HFFc6 (cell line): ENCODE measurements around the gene LBR. TPM values are rescaled to one million over a fixed set of nuclear protein-coding genes. Genes with fewer than 3 reads are reported as not detected.

Experiments
- DNase-seq: peaks from one replicate; pipeline ENCODE4 v3.0.0-alpha.2; 2018
- H3K27ac Mint-ChIP-seq: 2 replicates; pipeline ENCODE4 v1.8.0; 2020; ENCODE audit warnings: mild to moderate bottlenecking, mixed read lengths
- H3K27me3 Mint-ChIP-seq: 2 replicates; pipeline ENCODE4 v1.8.0; 2021; ENCODE audit warnings: mild to moderate bottlenecking, moderate library complexity, mixed read lengths; ENCODE audit not compliant: insufficient read depth
- H3K36me3 Mint-ChIP-seq: 2 replicates; pipeline ENCODE4 v1.8.0; 2021; ENCODE audit warnings: low read depth, mixed read lengths
- H3K4me1 Mint-ChIP-seq: 2 replicates; pipeline ENCODE4 v1.8.0; 2020; ENCODE audit warnings: low read depth, mixed read lengths
- H3K4me3 Mint-ChIP-seq: 2 replicates; pipeline ENCODE4 v1.8.0; 2020; ENCODE audit warnings: mild to moderate bottlenecking, moderate library complexity, mixed read lengths
- H3K9me3 Mint-ChIP-seq: 2 replicates; pipeline ENCODE4 v1.8.0; 2020; ENCODE audit warnings: mild to moderate bottlenecking, mixed read lengths
- CTCF ChIP-seq: fragments of 200-600 bp; sonication (generic); IDR thresholded peaks from 2 replicates; pipeline ENCODE4 v1.5.0; 2021; ENCODE audit warnings: antibody characterized with exemption, mild to moderate bottlenecking
- total RNA-seq, 6 experiments: library from RNA; stranded (reverse); fragmentation: NEBNext Ultra II Directional; extraction: Animal tissue kit (Norgen Biotek cat#: 25700); gene quantifications; 2 replicates in 1 of 6; 3 replicates in 5 of 6; pipeline ENCODE4 v1.2.3, GENCODE V29; 2021

Gene LBR
- total RNA-seq, 6 experiments from 2014 or later = 20.7 to 42.7 (median 36.3) TPM

- H3K27me3 Mint-ChIP-seq = peaks cover 14% of the 10 kb centered on the region
- H3K36me3 Mint-ChIP-seq = no peaks in the 10 kb centered on the region
- H3K9me3 Mint-ChIP-seq = no peaks in the 10 kb centered on the region
- no peak for DNase-seq
- no peak for TF ChIP-seq CTCF
- H3K4me3 Mint-ChIP-seq = no peak overlapping the region
- no peak overlapping the region for H3K27ac Mint-ChIP-seq
- no peaks in the 10 kb centered on the region for H3K4me1 Mint-ChIP-seq
Observed at GRCh38 chr1:225371366-225372010, 56.4 kb downstream of the LBR start.

GRCh38 chr1:225368036-225368552, 59.7 kb downstream of the LBR start:
- no peak for TF ChIP-seq CTCF
- no peaks in the 10 kb centered on the region for H3K36me3 Mint-ChIP-seq
- H3K4me3 Mint-ChIP-seq = no peak overlapping the region
- H3K4me1 Mint-ChIP-seq = no peaks in the 10 kb centered on the region
- DNase-seq = no peak
- no peak overlapping the region for H3K27ac Mint-ChIP-seq
- peaks cover 17% of the 10 kb centered on the region for H3K27me3 Mint-ChIP-seq
- no peaks in the 10 kb centered on the region for H3K9me3 Mint-ChIP-seq

DNA sequence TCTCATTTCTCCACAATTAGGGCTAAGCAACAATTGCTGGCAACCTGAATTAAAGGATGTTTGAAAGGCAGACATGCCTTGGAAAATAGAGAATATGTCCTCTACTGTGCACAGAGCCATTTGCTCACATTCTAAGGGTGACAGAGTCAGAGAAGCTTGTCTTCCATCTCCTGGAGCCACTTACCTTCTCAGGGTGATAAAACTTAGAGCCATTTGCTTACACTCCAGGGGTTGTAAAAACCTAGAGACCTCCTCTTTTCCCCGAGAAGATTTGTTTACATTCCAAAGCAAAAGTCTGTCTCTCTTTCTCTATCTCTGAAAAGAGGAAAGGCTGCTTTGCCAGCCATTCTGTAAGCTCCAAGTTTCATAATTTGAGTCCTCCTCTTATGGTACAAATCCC, 61.3 kb downstream of the LBR start:
- no peaks in the 10 kb centered on the region for H3K9me3 Mint-ChIP-seq
- H3K4me1 Mint-ChIP-seq = no peaks in the 10 kb centered on the region

GRCh38 chr1:225366018-225366417, 61.8 kb downstream of the LBR start:
- TF ChIP-seq CTCF = no peak
- no peak overlapping the region for H3K27ac Mint-ChIP-seq
- H3K9me3 Mint-ChIP-seq = no peaks in the 10 kb centered on the region
- no peaks in the 10 kb centered on the region for H3K4me1 Mint-ChIP-seq
- no peak overlapping the region for H3K4me3 Mint-ChIP-seq
- H3K36me3 Mint-ChIP-seq = no peaks in the 10 kb centered on the region
- no peak for DNase-seq
- H3K27me3 Mint-ChIP-seq = peaks cover 14% of the 10 kb centered on the region

More for the DNA sequence above, 61.3 kb downstream of the LBR start:
- H3K4me3 Mint-ChIP-seq = no peak overlapping the region
- H3K27ac Mint-ChIP-seq = no peak overlapping the region
- TF ChIP-seq CTCF = no peak
- no peak for DNase-seq
- no peaks in the 10 kb centered on the region for H3K36me3 Mint-ChIP-seq
- H3K27me3 Mint-ChIP-seq = peaks cover 14% of the 10 kb centered on the region

GRCh38 chr1:225364439-225364838, 63.4 kb downstream of the LBR start:
- no peaks in the 10 kb centered on the region for H3K9me3 Mint-ChIP-seq
- H3K27me3 Mint-ChIP-seq = peaks cover 14% of the 10 kb centered on the region
- DNase-seq = no peak
- no peak overlapping the region for H3K27ac Mint-ChIP-seq
- TF ChIP-seq CTCF = no peak
- H3K4me3 Mint-ChIP-seq = no peak overlapping the region
- H3K4me1 Mint-ChIP-seq = no peaks in the 10 kb centered on the region
- H3K36me3 Mint-ChIP-seq = no peaks in the 10 kb centered on the region
